ENCODE measurements around the gene TCP11L2. TPM values are rescaled to one million over a fixed set of nuclear protein-coding genes. Genes with fewer than 3 reads are reported as not detected.
"Not testable (repeated sequence)": the region's sequence is repeated elsewhere in the genome, so short reads cannot be mapped to it uniquely, and the experiment has no call there.

The TCP11L2 gene
- total RNA-seq, 4 donors from 2014 or later, result 32.1 to 52.3 (median 39.5) TPM

GRCh38 chr12:106282457-106283097 is 20.0 kb upstream of the TCP11L2 start:
- peak; percentile 4 for DNase-seq (ENCODE audit: extremely low spot score)
- Histone ChIP-seq H3K27ac (replicated peaks in 1 of 4) (no peak overlapping the region), H3K9me3 (peaks cover 0 to 11% (median 6%) of the 10 kb centered on the region in 4 donors), H3K4me3 (no peak overlapping the region), H3K4me1 (peaks cover 0 to 5% (median 0%) of the 10 kb centered on the region in 4 donors), H3K27me3 (no peaks in the 10 kb centered on the region), H3K36me3 (no peaks in the 10 kb centered on the region)
- TF ChIP-seq CTCF (IDR thresholded peaks at IDR 0.05), result peak; percentile 58 to 70 (median 68)
- no peak for TF ChIP-seq POLR2A (IDR thresholded peaks at IDR 0.05; ENCODE audit: low read depth)
- TF ChIP-seq EP300 (IDR thresholded peaks at IDR 0.05), result no peak
- TF ChIP-seq POLR2AphosphoS5 (IDR thresholded peaks at IDR 0.05), result no peak
- intact Hi-C loops (cut with DNase I), result loop anchor here (2.0 to 5.0 kb wide), 2 partner anchors 56 to 860 kb away; no protein-coding TSS in a partner anchor
- 35% methylated on average over 7 of the region's 7 CpGs for WGBS

- intact Hi-C loops (cut with DNase I), result loop anchor here (5.0 kb wide), 1 partner anchor 862 kb away; no protein-coding TSS in a partner anchor
- peak; percentile 50 for DNase-seq (ENCODE audit: extremely low spot score)
- no peak for TF ChIP-seq POLR2AphosphoS5 (IDR thresholded peaks at IDR 0.05)
- no peak for TF ChIP-seq POLR2A (IDR thresholded peaks at IDR 0.05; ENCODE audit: low read depth)
- no peak for TF ChIP-seq EP300 (IDR thresholded peaks at IDR 0.05)
- no peak for TF ChIP-seq CTCF (IDR thresholded peaks at IDR 0.05)
- Histone ChIP-seq H3K4me3 (no peak overlapping the region), H3K27me3 (no peaks in the 10 kb centered on the region), H3K4me1 (peaks cover 0 to 5% (median 0%) of the 10 kb centered on the region in 4 donors), H3K9me3 (peaks cover 0 to 11% (median 6%) of the 10 kb centered on the region in 4 donors), H3K27ac (replicated peaks in 1 of 4) (no peak overlapping the region), H3K36me3 (no peaks in the 10 kb centered on the region)
- 73% methylated on average over 10 of the region's 10 CpGs for WGBS
These were observed 18.0 kb upstream of the TCP11L2 start for GRCh38 chr12:106284358-106285105.

GRCh38 chr12:106285982-106286381 is 16.6 kb upstream of the TCP11L2 start:
- intact Hi-C loops (cut with DNase I), result no loop called here

GRCh38 chr12:106286576-106287162 is 15.9 kb upstream of the TCP11L2 start:
- H3K27me3 ChIP-seq; H3K36me3 ChIP-seq; H3K4me1 ChIP-seq; H3K4me3 ChIP-seq; H3K27ac ChIP-seq (replicated peaks in 1 of 4); H3K9me3 ChIP-seq; intact Hi-C loops (cut with DNase I): not testable (repeated sequence)
- WGBS, result 79% methylated on average over 14 of the region's 14 CpGs
- peak; percentile 29 for DNase-seq (ENCODE audit: extremely low spot score)

More at GRCh38 chr12:106285982-106286381, 16.6 kb upstream of the TCP11L2 start:
- WGBS, result 88% methylated on average over 4 of the region's 4 CpGs
- no peak overlapping the region for H3K4me3 ChIP-seq
- no peaks in the 10 kb centered on the region for H3K36me3 ChIP-seq
- H3K4me1 ChIP-seq, result peaks cover 0 to 5% (median 0%) of the 10 kb centered on the region in 4 donors
- no peak for TF ChIP-seq POLR2AphosphoS5 (IDR thresholded peaks at IDR 0.05)
- TF ChIP-seq CTCF (IDR thresholded peaks at IDR 0.05), result no peak
- no peak for TF ChIP-seq POLR2A (IDR thresholded peaks at IDR 0.05; ENCODE audit: low read depth)
- TF ChIP-seq EP300 (IDR thresholded peaks at IDR 0.05), result no peak
- no peak for DNase-seq (ENCODE audit: extremely low spot score)
- H3K27me3 ChIP-seq, result no peaks in the 10 kb centered on the region
- H3K27ac ChIP-seq (replicated peaks in 1 of 4), result no peak overlapping the region
- H3K9me3 ChIP-seq, result peaks cover 0 to 11% (median 6%) of the 10 kb centered on the region in 4 donors

- Histone ChIP-seq H3K27me3 (no peaks in the 10 kb centered on the region), H3K27ac (replicated peaks in 1 of 4) (no peak overlapping the region), H3K9me3 (peaks cover 0 to under 1% (median under 1%) of the 10 kb centered on the region in 4 donors), H3K4me3 (no peak overlapping the region), H3K36me3 (no peaks in the 10 kb centered on the region), H3K4me1 (peaks cover 0 to 5% (median 0%) of the 10 kb centered on the region in 4 donors)
- WGBS, result 87% methylated on average over 1 of the region's 1 CpG
- TF ChIP-seq EP300 (IDR thresholded peaks at IDR 0.05) (no peak), POLR2A (IDR thresholded peaks at IDR 0.05; ENCODE audit: low read depth) (no peak), POLR2AphosphoS5 (IDR thresholded peaks at IDR 0.05) (no peak), CTCF (IDR thresholded peaks at IDR 0.05) (no peak)
- intact Hi-C loops (cut with DNase I), result no loop called here
- DNase-seq (ENCODE audit: extremely low spot score), result no peak
These were observed 15.2 kb upstream of the TCP11L2 start for GRCh38 chr12:106287364-106287763.

Measured in esophagus muscularis mucosa (tissue), 4 donors.